Measurements from ENCODE around the gene NEDD8. TPM values are rescaled to one million over a fixed set of nuclear protein-coding genes. Genes with fewer than 3 reads are reported as not detected.
"Not testable (repeated sequence)": the region's sequence is repeated elsewhere in the genome, so short reads cannot be mapped to it uniquely, and the experiment has no call there.

Gene NEDD8
- polyA plus RNA-seq, 1 donor from 2014 or later = 431 TPM

GRCh38 chr14:24246765-24247212, 14.6 kb upstream of the NEDD8 start:
- TF ChIP-seq, protein P1, sequence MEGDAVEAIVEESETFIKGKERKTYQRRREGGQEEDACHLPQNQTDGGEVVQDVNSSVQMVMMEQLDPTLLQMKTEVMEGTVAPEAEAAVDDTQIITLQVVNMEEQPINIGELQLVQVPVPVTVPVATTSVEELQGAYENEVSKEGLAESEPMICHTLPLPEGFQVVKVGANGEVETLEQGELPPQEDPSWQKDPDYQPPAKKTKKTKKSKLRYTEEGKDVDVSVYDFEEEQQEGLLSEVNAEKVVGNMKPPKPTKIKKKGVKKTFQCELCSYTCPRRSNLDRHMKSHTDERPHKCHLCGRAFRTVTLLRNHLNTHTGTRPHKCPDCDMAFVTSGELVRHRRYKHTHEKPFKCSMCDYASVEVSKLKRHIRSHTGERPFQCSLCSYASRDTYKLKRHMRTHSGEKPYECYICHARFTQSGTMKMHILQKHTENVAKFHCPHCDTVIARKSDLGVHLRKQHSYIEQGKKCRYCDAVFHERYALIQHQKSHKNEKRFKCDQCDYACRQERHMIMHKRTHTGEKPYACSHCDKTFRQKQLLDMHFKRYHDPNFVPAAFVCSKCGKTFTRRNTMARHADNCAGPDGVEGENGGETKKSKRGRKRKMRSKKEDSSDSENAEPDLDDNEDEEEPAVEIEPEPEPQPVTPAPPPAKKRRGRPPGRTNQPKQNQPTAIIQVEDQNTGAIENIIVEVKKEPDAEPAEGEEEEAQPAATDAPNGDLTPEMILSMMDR (IDR thresholded peaks at IDR 0.05; ENCODE audit: poor library complexity, severe bottlenecking) = no peak
- no peak for TF ChIP-seq RAD21 (conservative IDR thresholded peaks at IDR 0.05)
- TF ChIP-seq EP300 (conservative IDR thresholded peaks at IDR 0.05; ENCODE audit: poor library complexity, severe bottlenecking) = no peak
- no peak for TF ChIP-seq EZH2 (IDR thresholded peaks at IDR 0.05; ENCODE audit: borderline replicate concordance, insufficient read depth, low read length, poor library complexity, severe bottlenecking)
- no peaks in the 10 kb centered on the region for H3K9me3 ChIP-seq (ENCODE audit: low read length)
- no peak overlapping the region for H3K27ac ChIP-seq (ENCODE audit: low read length)
- no peaks in the 10 kb centered on the region for H3K9me2 ChIP-seq (ENCODE audit: insufficient read depth, low read length)
- no peaks in the 10 kb centered on the region for H3K36me3 ChIP-seq (ENCODE audit: insufficient read depth, low read length)
- H3K4me2 ChIP-seq (ENCODE audit: low read length) = no peak overlapping the region
- H3K79me2 ChIP-seq (replicated peaks; ENCODE audit: insufficient read depth, low read length) = peaks cover under 1% of the 10 kb centered on the region
- H3K4me3 ChIP-seq (ENCODE audit: low read length) = no peak overlapping the region
- peaks cover 5% of the 10 kb centered on the region for H3F3A ChIP-seq (ENCODE audit: insufficient read depth, low read length, poor library complexity, severe bottlenecking)
- no peaks in the 10 kb centered on the region for H4K20me1 ChIP-seq (ENCODE audit: insufficient read depth)
- no peak overlapping the region for H2AFZ ChIP-seq (ENCODE audit: low read depth, low read length)
- no peaks in the 10 kb centered on the region for H3K27me3 ChIP-seq (ENCODE audit: insufficient read depth, low read depth, low read length)
- H3K9ac ChIP-seq (ENCODE audit: low read length) = no peak overlapping the region

- not testable (repeated sequence) for H2AFZ ChIP-seq (ENCODE audit: low read depth, low read length); H3K9me2 ChIP-seq (ENCODE audit: insufficient read depth, low read length); H3K4me2 ChIP-seq (ENCODE audit: low read length); H3K36me3 ChIP-seq (ENCODE audit: insufficient read depth, low read length); H3K27me3 ChIP-seq (ENCODE audit: insufficient read depth, low read depth, low read length); H3K27ac ChIP-seq (ENCODE audit: low read length); H3F3A ChIP-seq (ENCODE audit: insufficient read depth, low read length, poor library complexity, severe bottlenecking); H4K20me1 ChIP-seq (ENCODE audit: insufficient read depth); H3K4me3 ChIP-seq (ENCODE audit: low read length); H3K9me3 ChIP-seq (ENCODE audit: low read length); H3K9ac ChIP-seq (ENCODE audit: low read length)
- H3K79me2 ChIP-seq (replicated peaks; ENCODE audit: insufficient read depth, low read length) = peaks cover 15% of the 10 kb centered on the region
Observed at GRCh38 chr14:24245350-24245749, 13.2 kb upstream of the NEDD8 start.

DNA sequence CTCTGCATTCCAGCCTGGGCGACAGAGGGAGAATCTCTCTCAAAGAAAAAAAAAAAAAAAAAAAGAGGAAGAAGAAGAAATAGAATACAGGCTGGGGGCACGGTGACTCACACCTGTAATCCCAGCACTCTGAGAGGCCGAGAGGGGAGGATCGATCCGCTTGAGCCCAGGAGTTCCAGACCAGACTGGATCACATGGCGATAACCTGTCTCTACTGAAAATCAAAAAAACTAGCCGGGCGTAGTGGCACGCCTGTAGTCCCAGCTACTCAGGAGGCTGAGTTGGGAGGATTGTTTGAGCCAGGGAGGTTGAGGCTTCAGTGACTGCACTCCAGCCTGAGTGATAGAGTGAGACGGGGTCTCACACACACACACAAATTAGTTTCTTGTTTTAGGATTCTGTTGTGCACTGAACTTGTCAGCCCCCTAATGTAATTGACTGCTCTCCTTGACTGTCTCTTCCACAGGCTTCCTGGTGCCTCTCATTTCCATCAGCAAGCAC, 11.2 kb upstream of the NEDD8 start:
- Histone ChIP-seq H3K27me3 (ENCODE audit: insufficient read depth, low read depth, low read length) (no peaks in the 10 kb centered on the region), H3K36me3 (ENCODE audit: insufficient read depth, low read length) (peaks cover 16% of the 10 kb centered on the region), H3K9me3 (ENCODE audit: low read length) (no peaks in the 10 kb centered on the region), H3K9ac (ENCODE audit: low read length) (peak overlapping the region; percentile 85), H3K27ac (ENCODE audit: low read length) (peak overlapping the region; percentile 95), H3K4me3 (ENCODE audit: low read length) (peak overlapping the region; percentile 79), H3K9me2 (ENCODE audit: insufficient read depth, low read length) (no peaks in the 10 kb centered on the region), H3K79me2 (replicated peaks; ENCODE audit: insufficient read depth, low read length) (peaks cover 21% of the 10 kb centered on the region), H3K4me2 (ENCODE audit: low read length) (peak overlapping the region; percentile 63), H3F3A (ENCODE audit: insufficient read depth, low read length, poor library complexity, severe bottlenecking) (peaks cover 5% of the 10 kb centered on the region), H2AFZ (ENCODE audit: low read depth, low read length) (peak overlapping the region; percentile 63), H4K20me1 (ENCODE audit: insufficient read depth) (peaks cover 5% of the 10 kb centered on the region)
- TF ChIP-seq MXI1 (conservative IDR thresholded peaks at IDR 0.05; ENCODE audit: poor library complexity, severe bottlenecking) (no peak), EZH2 (IDR thresholded peaks at IDR 0.05; ENCODE audit: borderline replicate concordance, insufficient read depth, low read length, poor library complexity, severe bottlenecking) (no peak)

- H3K79me2 ChIP-seq (replicated peaks; ENCODE audit: insufficient read depth, low read length) = peaks cover 21% of the 10 kb centered on the region
- H3K9me2 ChIP-seq (ENCODE audit: insufficient read depth, low read length) = no peaks in the 10 kb centered on the region
- no peaks in the 10 kb centered on the region for H3K9me3 ChIP-seq (ENCODE audit: low read length)
- peak overlapping the region; percentile 93 for H3K4me2 ChIP-seq (ENCODE audit: low read length)
- peak overlapping the region; percentile 85 for H3K9ac ChIP-seq (ENCODE audit: low read length)
- H4K20me1 ChIP-seq (ENCODE audit: insufficient read depth) = peaks cover 5% of the 10 kb centered on the region
- peak overlapping the region; percentile 95 for H3K27ac ChIP-seq (ENCODE audit: low read length)
- peaks cover 5% of the 10 kb centered on the region for H3F3A ChIP-seq (ENCODE audit: insufficient read depth, low read length, poor library complexity, severe bottlenecking)
- H2AFZ ChIP-seq (ENCODE audit: low read depth, low read length) = peak overlapping the region; percentile 34
- no peak for TF ChIP-seq MXI1 (conservative IDR thresholded peaks at IDR 0.05; ENCODE audit: poor library complexity, severe bottlenecking)
- no peak for TF ChIP-seq POLR2AphosphoS5 (IDR thresholded peaks at IDR 0.05)
- TF ChIP-seq, protein P1 (IDR thresholded peaks at IDR 0.05; ENCODE audit: poor library complexity, severe bottlenecking) = peak; percentile 65
- no peak for TF ChIP-seq EP300 (conservative IDR thresholded peaks at IDR 0.05; ENCODE audit: poor library complexity, severe bottlenecking)
- peak overlapping the region; percentile 79 for H3K4me3 ChIP-seq (ENCODE audit: low read length)
- peaks cover 16% of the 10 kb centered on the region for H3K36me3 ChIP-seq (ENCODE audit: insufficient read depth, low read length)
- H3K27me3 ChIP-seq (ENCODE audit: insufficient read depth, low read depth, low read length) = no peaks in the 10 kb centered on the region
Observed at GRCh38 chr14:24241829-24242443, 9.8 kb upstream of the NEDD8 start.
